HepG2 (cell line): ENCODE measurements around the gene PLAA. TPM values are rescaled to one million over a fixed set of nuclear protein-coding genes. Genes with fewer than 3 reads are reported as not detected.

Experiments
- CENPX ChIP-seq: sonication (generic); formaldehyde crosslinking; IDR thresholded peaks from 2 replicates; pipeline ENCODE4 v1.9.0; 2021; ENCODE audit warnings: mild to moderate bottlenecking, missing genetic modification reagents, moderate library complexity
- JDP2 ChIP-seq: sonication (generic); formaldehyde crosslinking; IDR thresholded peaks from 2 replicates; pipeline ENCODE4 v1.8.1; 2022; ENCODE audit warnings: missing genetic modification reagents, borderline replicate concordance
- NFIB ChIP-seq: sonication (generic); formaldehyde crosslinking; IDR thresholded peaks from 2 replicates; pipeline ENCODE4 v1.9.0; 2021; ENCODE audit warnings: missing genetic modification reagents, mild to moderate bottlenecking, borderline replicate concordance
- NFKB2 ChIP-seq: sonication (generic); formaldehyde crosslinking; IDR thresholded peaks from 2 replicates; pipeline ENCODE4 v1.4.0; 2020; ENCODE audit warnings: missing genetic modification reagents, borderline replicate concordance
- NR3C1 ChIP-seq: sonication (generic); formaldehyde crosslinking; IDR thresholded peaks from 2 replicates; pipeline ENCODE4 v1.4.0; 2020; ENCODE audit warnings: missing genetic modification reagents
- PHB2 ChIP-seq: fragments of 450-650 bp; IDR thresholded peaks from 2 replicates; pipeline ENCODE4 v1.6.1; 2018; ENCODE audit not compliant: partially characterized antibody
- RFX5 ChIP-seq: IDR thresholded peaks from 2 replicates; pipeline ENCODE4 v1.6.1; 2011; ENCODE audit warnings: low read depth, low read length, improper control_type of control experiment
- SMYD3 ChIP-seq: sonication (generic); formaldehyde crosslinking; IDR thresholded peaks from 2 replicates; pipeline ENCODE4 v1.8.1; 2023; ENCODE audit warnings: mild to moderate bottlenecking, missing genetic modification reagents
- TCF7L2 ChIP-seq: IDR thresholded peaks from 2 replicates; pipeline ENCODE4 v1.6.1; 2011; ENCODE audit warnings: mild to moderate bottlenecking, low read depth, low read length, moderate library complexity
- YEATS2 ChIP-seq: sonication (generic); formaldehyde crosslinking; IDR thresholded peaks from 2 replicates; pipeline ENCODE4 v1.4.0; 2020; ENCODE audit warnings: missing genetic modification reagents, borderline replicate concordance
- YY1 ChIP-seq: IDR thresholded peaks from 2 replicates; pipeline ENCODE4 v1.6.1; 2011; ENCODE audit warnings: low read length, low read depth, moderate library complexity, mild to moderate bottlenecking; ENCODE audit not compliant: insufficient read depth, insufficient replicate concordance
- ZBTB38 ChIP-seq: sonication (generic); formaldehyde crosslinking; IDR thresholded peaks from 2 replicates; pipeline ENCODE4 v1.5.1; 2020; ENCODE audit warnings: mild to moderate bottlenecking, missing genetic modification reagents
- ZNF34 ChIP-seq: sonication (generic); formaldehyde crosslinking; IDR thresholded peaks from 2 replicates; pipeline ENCODE4 v1.4.0; 2020; ENCODE audit warnings: mild to moderate bottlenecking, missing genetic modification reagents, borderline replicate concordance
- ZNF430 ChIP-seq: sonication (generic); formaldehyde crosslinking; IDR thresholded peaks from 2 replicates; pipeline ENCODE4 v1.9.0; 2021; ENCODE audit warnings: mild to moderate bottlenecking, missing genetic modification reagents
- ZNF567 ChIP-seq: sonication (generic); formaldehyde crosslinking; IDR thresholded peaks from 2 replicates; pipeline ENCODE4 v1.8.1; 2023; ENCODE audit warnings: mild to moderate bottlenecking, missing genetic modification reagents, borderline replicate concordance
- ZNF644 ChIP-seq: IDR thresholded peaks from 2 replicates; pipeline ENCODE4 v1.6.1; 2016; ENCODE audit warnings: low read depth
- ZNF761 ChIP-seq: sonication (generic); formaldehyde crosslinking; conservative IDR thresholded peaks from 2 replicates; pipeline ENCODE4 v1.4.0; 2020; ENCODE audit warnings: mild to moderate bottlenecking, missing genetic modification reagents
- ZNF768 ChIP-seq: sonication (generic); formaldehyde crosslinking; IDR thresholded peaks from 2 replicates; pipeline ENCODE4 v1.4.0; 2020; ENCODE audit warnings: missing genetic modification reagents
- ZNF776 ChIP-seq: sonication (generic); formaldehyde crosslinking; IDR thresholded peaks from 2 replicates; pipeline ENCODE4 v1.4.0; 2020; ENCODE audit warnings: mild to moderate bottlenecking, missing genetic modification reagents
- polyA plus RNA-seq, 8 experiments: library from polyadenylated mRNA; depleted of rRNA in 3 of 8; stranded (reverse) in 7 of 8; unstranded in 1 of 8; fragments of >200 nt; fragmentation: Illumina TruSeq in 4 of 8; extraction: Trizol in 4 of 8; gene quantifications; 2 replicates each; pipeline versions ENCODE4 v1.2.1 to v1.2.3, GENCODE V29; 2011 to 2016; ENCODE audit warnings: low read depth in 4 of 8, missing spikeins in 1 of 8, mixed read lengths in 1 of 8; ENCODE audit not compliant: insufficient read depth in 1 of 8
- total RNA-seq, 5 experiments: library from RNA; depleted of rRNA; stranded (reverse); fragments of >200 nt; fragmentation: Illumina TruSeq; extraction: Trizol; gene quantifications; 2 replicates each; pipeline ENCODE4 v1.2.3, GENCODE V29; 2016; ENCODE audit warnings: low read depth in 1 of 5
- TF ChIP-seq, protein P1 (sequence below): sonication (generic); formaldehyde crosslinking; IDR thresholded peaks from 2 replicates; pipeline ENCODE4 v1.5.0; 2020; ENCODE audit warnings: missing genetic modification reagents
- TF ChIP-seq, protein P2 (sequence below): sonication (generic); formaldehyde crosslinking; IDR thresholded peaks from 2 replicates; pipeline ENCODE4 v1.4.0; 2020; ENCODE audit warnings: missing genetic modification reagents
- TF ChIP-seq, protein P3 (sequence below): sonication (generic); formaldehyde crosslinking; IDR thresholded peaks from 2 replicates; pipeline ENCODE4 v1.8.0; 2022; ENCODE audit warnings: mild to moderate bottlenecking, missing genetic modification reagents, moderate library complexity
- TF ChIP-seq, protein P4 (sequence below): sonication (generic); formaldehyde crosslinking; IDR thresholded peaks from 2 replicates; pipeline ENCODE4 v1.8.0; 2022; ENCODE audit warnings: missing genetic modification reagents, mild to moderate bottlenecking, borderline replicate concordance
- TF ChIP-seq, protein P5 (sequence below): IDR thresholded peaks from 2 replicates; pipeline ENCODE4 v1.6.1; 2016; ENCODE audit warnings: missing biosample characterization, missing genetic modification reagents, low read depth

PLAA gene
- total and polyA plus RNA-seq, 2 of the 13 experiments (the other 11 are each of a cell fraction or from before 2014, with no cell fraction given), result 5.8 to 22.9 TPM

DNA sequence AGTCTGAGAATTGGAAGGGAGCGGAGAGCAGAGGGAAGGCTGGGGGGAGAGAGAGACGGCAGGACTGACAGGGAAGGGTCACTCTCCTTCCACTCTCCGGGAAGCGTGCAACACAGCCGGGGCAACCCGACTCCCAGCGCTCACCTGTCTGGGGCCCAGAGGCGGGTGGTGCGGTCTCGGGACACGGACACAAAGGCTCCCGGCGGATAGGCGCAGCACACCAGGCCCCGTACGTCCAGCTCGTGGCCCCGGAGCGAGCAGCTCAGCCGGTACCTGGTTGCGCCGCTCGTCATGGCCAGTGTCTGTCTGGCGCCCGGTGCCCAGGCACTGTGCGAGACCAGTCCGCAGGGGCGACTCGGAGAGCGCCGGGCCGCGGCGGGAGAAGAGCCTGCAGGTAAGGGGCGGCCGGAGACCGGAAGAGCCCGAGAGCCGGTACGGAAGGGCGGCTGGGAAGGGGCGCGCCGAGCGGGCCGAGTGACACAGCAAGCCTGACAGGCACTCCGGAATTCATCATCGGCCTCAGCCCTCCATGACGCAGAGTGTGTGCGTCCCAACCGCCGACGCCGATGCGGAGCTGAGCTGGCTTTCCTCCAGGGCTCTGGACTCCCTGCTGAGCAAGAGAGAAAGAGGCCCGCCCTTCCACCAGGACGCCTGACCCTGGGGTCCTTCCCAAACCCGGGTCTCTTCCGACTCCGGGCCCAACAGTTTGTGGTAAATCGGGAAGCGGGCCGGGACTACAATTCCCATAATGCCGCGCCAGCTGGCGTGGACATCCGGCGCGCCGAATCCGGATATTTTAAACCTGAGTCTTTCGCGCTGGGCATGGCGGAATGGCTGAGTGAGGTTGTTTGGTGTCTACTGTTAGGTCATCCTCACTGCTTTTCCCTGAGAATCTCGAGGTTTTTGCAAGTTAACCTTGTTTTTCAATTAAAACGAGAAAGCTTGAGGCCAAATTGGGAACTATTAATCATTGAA, at the start of gene PLAA (continued):
- TF ChIP-seq, protein P1, sequence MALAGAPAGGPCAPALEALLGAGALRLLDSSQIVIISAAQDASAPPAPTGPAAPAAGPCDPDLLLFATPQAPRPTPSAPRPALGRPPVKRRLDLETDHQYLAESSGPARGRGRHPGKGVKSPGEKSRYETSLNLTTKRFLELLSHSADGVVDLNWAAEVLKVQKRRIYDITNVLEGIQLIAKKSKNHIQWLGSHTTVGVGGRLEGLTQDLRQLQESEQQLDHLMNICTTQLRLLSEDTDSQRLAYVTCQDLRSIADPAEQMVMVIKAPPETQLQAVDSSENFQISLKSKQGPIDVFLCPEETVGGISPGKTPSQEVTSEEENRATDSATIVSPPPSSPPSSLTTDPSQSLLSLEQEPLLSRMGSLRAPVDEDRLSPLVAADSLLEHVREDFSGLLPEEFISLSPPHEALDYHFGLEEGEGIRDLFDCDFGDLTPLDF, result no peak; the same call in 1 of the 2 replicates
- no peak for TF ChIP-seq ZNF644 (CRISPR knock-in tag)
- TF ChIP-seq ZNF567, result peak; percentile 66; the same call in 1 of the 2 replicates
- TF ChIP-seq, protein P2, sequence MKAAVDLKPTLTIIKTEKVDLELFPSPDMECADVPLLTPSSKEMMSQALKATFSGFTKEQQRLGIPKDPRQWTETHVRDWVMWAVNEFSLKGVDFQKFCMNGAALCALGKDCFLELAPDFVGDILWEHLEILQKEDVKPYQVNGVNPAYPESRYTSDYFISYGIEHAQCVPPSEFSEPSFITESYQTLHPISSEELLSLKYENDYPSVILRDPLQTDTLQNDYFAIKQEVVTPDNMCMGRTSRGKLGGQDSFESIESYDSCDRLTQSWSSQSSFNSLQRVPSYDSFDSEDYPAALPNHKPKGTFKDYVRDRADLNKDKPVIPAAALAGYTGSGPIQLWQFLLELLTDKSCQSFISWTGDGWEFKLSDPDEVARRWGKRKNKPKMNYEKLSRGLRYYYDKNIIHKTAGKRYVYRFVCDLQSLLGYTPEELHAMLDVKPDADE, result no peak
- peak; percentile 73; the same call in 1 of the 2 replicates for TF ChIP-seq ZNF768
- no peak for TF ChIP-seq NR3C1 (CRISPR knock-in tag)
- peak; percentile 72 for TF ChIP-seq ZNF776 (CRISPR knock-in tag)
- TF ChIP-seq, protein P3, sequence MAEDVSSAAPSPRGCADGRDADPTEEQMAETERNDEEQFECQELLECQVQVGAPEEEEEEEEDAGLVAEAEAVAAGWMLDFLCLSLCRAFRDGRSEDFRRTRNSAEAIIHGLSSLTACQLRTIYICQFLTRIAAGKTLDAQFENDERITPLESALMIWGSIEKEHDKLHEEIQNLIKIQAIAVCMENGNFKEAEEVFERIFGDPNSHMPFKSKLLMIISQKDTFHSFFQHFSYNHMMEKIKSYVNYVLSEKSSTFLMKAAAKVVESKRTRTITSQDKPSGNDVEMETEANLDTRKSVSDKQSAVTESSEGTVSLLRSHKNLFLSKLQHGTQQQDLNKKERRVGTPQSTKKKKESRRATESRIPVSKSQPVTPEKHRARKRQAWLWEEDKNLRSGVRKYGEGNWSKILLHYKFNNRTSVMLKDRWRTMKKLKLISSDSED, result no peak
- TF ChIP-seq ZBTB38 (CRISPR knock-in tag), result 0 out of 2 replicates have a peak, but pooled peaks have one; percentile 48
- TF ChIP-seq, protein P4, sequence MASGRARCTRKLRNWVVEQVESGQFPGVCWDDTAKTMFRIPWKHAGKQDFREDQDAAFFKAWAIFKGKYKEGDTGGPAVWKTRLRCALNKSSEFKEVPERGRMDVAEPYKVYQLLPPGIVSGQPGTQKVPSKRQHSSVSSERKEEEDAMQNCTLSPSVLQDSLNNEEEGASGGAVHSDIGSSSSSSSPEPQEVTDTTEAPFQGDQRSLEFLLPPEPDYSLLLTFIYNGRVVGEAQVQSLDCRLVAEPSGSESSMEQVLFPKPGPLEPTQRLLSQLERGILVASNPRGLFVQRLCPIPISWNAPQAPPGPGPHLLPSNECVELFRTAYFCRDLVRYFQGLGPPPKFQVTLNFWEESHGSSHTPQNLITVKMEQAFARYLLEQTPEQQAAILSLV (CRISPR knock-in tag), result peak; percentile 77
- peak; percentile 81 for TF ChIP-seq YEATS2 (CRISPR knock-in tag)
- no peak for TF ChIP-seq TCF7L2
- no peak for TF ChIP-seq JDP2 (CRISPR knock-in tag)
- no peak for TF ChIP-seq NFIB (CRISPR knock-in tag)
- 0 out of 2 replicates have a peak, but pooled peaks have one; percentile 9 for TF ChIP-seq RFX5
- peak; percentile 73; the same call in 1 of the 2 replicates for TF ChIP-seq ZNF761 (CRISPR knock-in tag)
- no peak for TF ChIP-seq CENPX (CRISPR knock-in tag)
- peak; percentile 85 for TF ChIP-seq YY1
- TF ChIP-seq SMYD3, result no peak
- TF ChIP-seq PHB2, result no peak
- no peak for TF ChIP-seq NFKB2 (CRISPR knock-in tag)
- peak; percentile 94 for TF ChIP-seq ZNF34 (CRISPR knock-in tag)
- TF ChIP-seq, protein P5, sequence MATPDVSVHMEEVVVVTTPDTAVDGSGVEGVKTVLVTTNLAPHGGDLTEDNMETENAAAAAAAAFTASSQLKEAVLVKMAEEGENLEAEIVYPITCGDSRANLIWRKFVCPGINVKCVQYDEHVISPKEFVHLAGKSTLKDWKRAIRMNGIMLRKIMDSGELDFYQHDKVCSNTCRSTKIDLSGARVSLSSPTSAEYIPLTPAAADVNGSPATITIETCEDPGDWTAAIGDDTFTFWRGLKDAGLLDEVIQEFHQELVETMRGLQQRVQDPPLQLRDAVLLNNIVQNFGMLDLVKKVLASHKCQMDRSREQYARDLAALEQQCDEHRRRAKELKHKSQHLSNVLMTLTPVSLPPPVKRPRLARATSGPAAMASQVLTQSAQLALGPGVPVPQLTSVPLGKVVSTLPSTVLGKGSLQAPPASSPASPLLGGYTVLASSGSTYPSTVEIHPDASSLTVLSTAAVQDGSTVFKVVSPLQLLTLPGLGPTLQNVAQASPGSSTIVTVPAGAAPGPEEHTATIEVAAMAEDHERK (CRISPR knock-in tag), result no peak
- TF ChIP-seq ZNF430, result no peak
